ENCODE measurements around the gene POU6F1.

Gene POU6F1

DNA sequence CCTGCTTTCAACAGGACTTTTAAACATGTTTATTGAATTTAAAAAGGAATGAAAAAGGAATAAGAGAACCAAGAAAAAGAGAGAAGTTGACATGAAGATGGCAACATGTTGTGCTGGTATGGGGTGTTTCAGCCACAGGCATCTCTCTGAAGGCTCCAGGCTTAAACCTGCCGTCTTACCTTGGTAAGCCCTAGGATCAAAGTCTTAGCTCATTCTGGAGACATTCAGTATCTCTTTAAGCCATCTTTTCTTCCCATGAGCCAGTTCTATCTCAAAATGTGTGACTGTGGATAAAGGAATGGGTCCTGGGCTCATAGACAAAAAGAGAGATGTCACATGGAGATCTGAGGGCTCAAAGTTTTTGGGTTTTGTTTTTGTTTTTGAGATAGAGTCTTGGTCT is 43.4 kb downstream of the POU6F1 start:
- Histone ChIP-seq H3K9me3 (ENCODE audit: control insufficient read depth, insufficient read depth, low read length) (no peaks in the 10 kb centered on the region), H3K36me3 (ENCODE audit: control insufficient read depth, insufficient read depth, low read length) (no peaks in the 10 kb centered on the region), H3K4me3 (ENCODE audit: low read depth, low read length) (no peak overlapping the region), H3K9ac (ENCODE audit: low read depth, low read length) (no peak overlapping the region), H3K27me3 (ENCODE audit: control insufficient read depth, insufficient read depth, low read length) (no peaks in the 10 kb centered on the region), H3K4me1 (ENCODE audit: control insufficient read depth, insufficient read depth, low read length) (no peaks in the 10 kb centered on the region)

DNA sequence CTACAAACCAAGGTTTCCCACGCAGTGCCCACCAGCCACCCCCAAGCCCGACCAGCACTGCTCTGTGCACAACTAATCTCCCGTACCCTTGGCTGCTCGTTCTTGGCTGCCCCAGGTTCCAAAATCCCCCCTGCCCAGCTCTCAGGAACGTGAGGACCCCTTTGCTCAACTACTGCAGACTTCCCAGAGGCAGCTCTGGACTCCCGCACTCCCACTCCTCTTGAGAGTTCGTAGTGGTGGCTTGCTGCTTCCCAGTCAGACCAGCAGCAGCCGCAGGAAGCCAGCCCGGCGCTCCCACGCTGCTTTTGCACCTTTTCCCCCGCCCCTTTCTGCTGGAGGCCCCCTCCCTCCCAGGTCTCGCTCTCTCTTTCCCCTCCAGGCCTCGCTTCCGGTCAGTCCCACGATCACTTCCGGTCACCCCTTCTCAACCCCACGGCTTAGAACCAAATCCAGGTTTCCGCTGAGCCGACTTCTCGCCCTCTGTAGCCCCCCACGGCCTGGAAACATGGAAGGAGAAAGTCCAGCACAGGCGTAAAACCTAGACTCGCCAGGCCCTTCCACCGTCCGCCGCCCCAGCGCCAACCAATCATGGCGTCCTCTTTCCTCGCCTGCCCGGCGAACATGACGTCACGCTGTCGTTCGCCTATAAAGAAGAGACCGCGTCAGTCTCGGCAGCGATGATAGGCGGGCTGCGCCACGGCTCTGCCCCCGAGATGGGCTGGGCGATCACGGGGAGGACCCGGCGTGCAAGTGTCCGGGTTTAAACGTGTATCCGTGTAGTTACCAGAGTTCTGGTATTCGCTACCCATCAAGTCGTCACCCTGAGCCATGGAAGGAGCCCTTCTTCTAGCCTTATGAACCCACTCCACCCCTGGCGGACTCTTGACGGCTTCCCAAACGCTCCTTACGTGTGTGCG is 45.1 kb downstream of the POU6F1 start, which contains the start of gene TFCP2:
Gene TFCP2 (minus strand): TSS at position 621 of the 917 bp plus-strand sequence. CDS start 713 bp downstream, outside the sequence.
- no peaks in the 10 kb centered on the region for H3K36me3 ChIP-seq (ENCODE audit: control insufficient read depth, insufficient read depth, low read length)
- H3K4me1 ChIP-seq (ENCODE audit: control insufficient read depth, insufficient read depth, low read length) = no peaks in the 10 kb centered on the region
- peak within 1 kb of the TSS; percentile 97 for H3K4me3 ChIP-seq (ENCODE audit: low read depth, low read length)
- peak within 1 kb of the TSS; percentile 99 for H3K9ac ChIP-seq (ENCODE audit: low read depth, low read length)
- H3K9me3 ChIP-seq (ENCODE audit: control insufficient read depth, insufficient read depth, low read length) = no peaks in the 10 kb centered on the region
- no peaks in the 10 kb centered on the region for H3K27me3 ChIP-seq (ENCODE audit: control insufficient read depth, insufficient read depth, low read length)

DNA sequence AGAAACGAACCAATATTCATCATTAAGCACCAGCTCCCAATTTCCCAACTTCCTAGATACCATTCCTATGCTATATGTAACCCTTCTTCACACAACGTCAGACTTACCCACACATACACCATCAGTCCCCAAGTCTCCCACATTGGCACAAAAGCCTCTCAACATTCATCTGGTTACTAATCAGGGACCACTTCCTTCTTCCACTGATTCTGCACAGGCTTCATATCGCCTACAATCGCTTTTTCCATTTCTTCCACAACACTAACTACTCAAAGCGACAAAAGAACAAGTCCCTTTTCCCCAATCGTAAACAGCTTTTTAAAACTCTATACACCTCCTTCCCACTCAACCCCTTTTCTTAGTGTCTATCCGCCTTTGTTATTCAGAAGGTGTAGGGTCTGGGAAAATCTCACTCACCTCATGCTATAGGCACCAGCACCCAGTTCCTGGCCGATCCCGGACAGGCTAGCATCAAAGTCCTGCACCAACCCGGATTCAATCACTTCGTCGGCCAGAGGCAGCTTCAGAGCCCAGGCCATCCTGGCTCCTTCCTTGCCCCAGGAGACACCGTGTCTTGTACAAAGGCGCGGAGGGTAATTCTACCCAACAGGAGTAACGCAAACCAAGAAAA is 45.9 kb downstream of the POU6F1 start:
- Histone ChIP-seq H3K27me3 (ENCODE audit: control insufficient read depth, insufficient read depth, low read length) (no peaks in the 10 kb centered on the region), H3K9ac (ENCODE audit: low read depth, low read length) (peak overlapping the region; percentile 99), H3K4me1 (ENCODE audit: control insufficient read depth, insufficient read depth, low read length) (no peaks in the 10 kb centered on the region), H3K36me3 (ENCODE audit: control insufficient read depth, insufficient read depth, low read length) (no peaks in the 10 kb centered on the region), H3K4me3 (ENCODE audit: low read depth, low read length) (peak overlapping the region; percentile 97), H3K9me3 (ENCODE audit: control insufficient read depth, insufficient read depth, low read length) (no peaks in the 10 kb centered on the region)

DNA sequence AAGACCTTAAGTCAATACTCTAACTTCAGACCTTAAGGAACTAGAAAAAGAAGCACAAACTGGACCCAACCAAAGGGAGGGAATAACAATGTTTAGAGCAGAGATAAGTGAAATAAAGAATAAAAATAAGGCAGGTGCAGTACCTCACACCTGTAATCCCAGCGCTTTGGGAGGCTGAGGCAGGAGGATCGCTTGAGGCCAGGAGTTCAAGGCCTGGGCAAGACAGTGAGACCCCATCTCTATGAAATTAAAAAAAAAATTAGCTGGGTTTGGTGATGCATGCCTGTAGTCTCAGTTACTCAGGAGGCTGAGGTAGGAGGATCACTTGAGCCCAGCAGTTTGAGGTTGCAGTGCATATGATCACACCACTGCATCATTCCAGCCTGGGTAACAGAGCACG is 54.1 kb downstream of the POU6F1 start:
- H3K36me3 ChIP-seq (ENCODE audit: control insufficient read depth, insufficient read depth, low read length) = no peaks in the 10 kb centered on the region
- no peaks in the 10 kb centered on the region for H3K27me3 ChIP-seq (ENCODE audit: control insufficient read depth, insufficient read depth, low read length)
- H3K4me3 ChIP-seq (ENCODE audit: low read depth, low read length) = no peak overlapping the region
- H3K9ac ChIP-seq (ENCODE audit: low read depth, low read length) = no peak overlapping the region
- H3K9me3 ChIP-seq (ENCODE audit: control insufficient read depth, insufficient read depth, low read length) = no peaks in the 10 kb centered on the region
- H3K4me1 ChIP-seq (ENCODE audit: control insufficient read depth, insufficient read depth, low read length) = no peaks in the 10 kb centered on the region

DNA sequence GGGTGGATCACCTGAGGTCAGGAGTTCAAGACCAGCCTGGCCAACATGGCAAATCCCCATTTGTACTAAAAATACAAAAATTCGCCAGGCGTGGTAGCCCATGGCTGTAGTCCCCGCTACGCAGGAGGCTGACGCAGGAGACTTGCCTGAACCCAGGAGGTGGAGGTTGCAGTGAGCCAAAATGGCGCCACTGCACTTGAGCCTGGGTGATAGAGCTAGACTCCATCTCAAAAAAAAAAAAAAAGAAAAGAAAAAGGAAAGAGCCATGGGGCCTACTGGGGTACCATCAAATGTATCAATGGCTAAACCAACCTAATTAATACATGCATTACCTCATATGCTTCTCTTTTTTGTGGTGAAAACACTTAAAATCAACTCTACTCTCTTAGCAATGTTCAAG is 55.6 kb downstream of the POU6F1 start:
- Histone ChIP-seq H3K9ac (ENCODE audit: low read depth, low read length) (no peak overlapping the region), H3K4me1 (ENCODE audit: control insufficient read depth, insufficient read depth, low read length) (no peaks in the 10 kb centered on the region), H3K9me3 (ENCODE audit: control insufficient read depth, insufficient read depth, low read length) (no peaks in the 10 kb centered on the region), H3K27me3 (ENCODE audit: control insufficient read depth, insufficient read depth, low read length) (no peaks in the 10 kb centered on the region), H3K36me3 (ENCODE audit: control insufficient read depth, insufficient read depth, low read length) (no peaks in the 10 kb centered on the region), H3K4me3 (ENCODE audit: low read depth, low read length) (no peak overlapping the region)

DNA sequence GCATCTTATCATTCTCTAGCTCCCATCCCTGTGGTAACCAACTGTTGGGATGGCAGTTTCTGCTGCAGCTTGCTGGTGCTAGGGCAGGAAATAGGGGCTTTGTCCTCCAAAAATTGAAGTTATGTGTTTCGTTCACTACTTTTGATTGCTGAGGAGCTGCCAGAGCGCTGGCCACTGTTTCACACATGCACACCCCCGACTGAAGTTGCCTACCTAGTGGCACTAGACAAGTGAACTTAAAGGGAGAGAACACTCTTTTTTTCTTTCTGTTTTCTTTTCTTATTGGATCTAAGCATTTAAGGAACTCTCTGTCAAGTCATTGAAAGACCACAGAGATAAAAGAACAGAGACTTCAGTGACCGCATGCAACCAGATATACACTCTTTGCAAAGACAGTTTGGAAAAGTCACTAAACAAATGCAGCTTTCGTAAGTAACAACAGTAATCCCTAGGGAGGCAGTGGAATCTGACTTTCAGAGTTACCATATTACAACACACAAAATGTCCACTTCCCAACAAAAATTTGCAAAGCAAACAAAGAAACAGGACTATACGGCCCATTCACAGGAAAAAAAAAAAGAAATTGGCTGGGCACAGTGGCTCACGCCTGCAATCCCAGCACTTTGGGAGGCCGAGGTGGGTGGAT is 56.9 kb downstream of the POU6F1 start:
- no peaks in the 10 kb centered on the region for H3K36me3 ChIP-seq (ENCODE audit: control insufficient read depth, insufficient read depth, low read length)
- no peak overlapping the region for H3K4me3 ChIP-seq (ENCODE audit: low read depth, low read length)
- no peaks in the 10 kb centered on the region for H3K9me3 ChIP-seq (ENCODE audit: control insufficient read depth, insufficient read depth, low read length)
- no peaks in the 10 kb centered on the region for H3K4me1 ChIP-seq (ENCODE audit: control insufficient read depth, insufficient read depth, low read length)
- no peaks in the 10 kb centered on the region for H3K27me3 ChIP-seq (ENCODE audit: control insufficient read depth, insufficient read depth, low read length)
- H3K9ac ChIP-seq (ENCODE audit: low read depth, low read length) = no peak overlapping the region

DNA sequence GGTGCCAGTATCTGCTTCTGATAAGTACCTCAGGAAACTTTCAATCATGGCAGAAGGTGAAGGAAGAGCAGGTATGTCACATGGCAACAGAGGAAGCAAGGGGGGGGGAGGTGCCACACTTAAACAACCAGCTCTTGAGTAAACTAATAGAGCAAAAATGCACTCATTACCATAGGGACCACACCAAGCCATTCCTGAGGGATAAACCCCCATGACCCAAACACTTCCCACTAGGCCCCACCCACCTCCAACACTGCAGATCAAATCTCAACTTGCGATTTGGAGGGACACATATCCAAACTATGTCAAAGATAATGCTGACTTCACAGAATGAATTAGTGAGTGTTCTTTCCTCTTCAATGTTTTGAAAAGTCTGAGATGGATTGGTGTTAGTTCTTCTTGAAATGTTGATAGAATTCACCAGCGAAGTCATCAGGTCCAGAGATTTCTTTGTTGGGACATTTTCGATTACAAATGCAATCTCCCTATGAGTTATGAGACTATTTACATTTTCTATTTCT is 61.6 kb downstream of the POU6F1 start:
- H3K36me3 ChIP-seq (ENCODE audit: control insufficient read depth, insufficient read depth, low read length) = no peaks in the 10 kb centered on the region
- H3K4me1 ChIP-seq (ENCODE audit: control insufficient read depth, insufficient read depth, low read length) = no peaks in the 10 kb centered on the region
- no peaks in the 10 kb centered on the region for H3K27me3 ChIP-seq (ENCODE audit: control insufficient read depth, insufficient read depth, low read length)
- no peak overlapping the region for H3K4me3 ChIP-seq (ENCODE audit: low read depth, low read length)
- H3K9me3 ChIP-seq (ENCODE audit: control insufficient read depth, insufficient read depth, low read length) = no peaks in the 10 kb centered on the region
- H3K9ac ChIP-seq (ENCODE audit: low read depth, low read length) = no peak overlapping the region

DNA sequence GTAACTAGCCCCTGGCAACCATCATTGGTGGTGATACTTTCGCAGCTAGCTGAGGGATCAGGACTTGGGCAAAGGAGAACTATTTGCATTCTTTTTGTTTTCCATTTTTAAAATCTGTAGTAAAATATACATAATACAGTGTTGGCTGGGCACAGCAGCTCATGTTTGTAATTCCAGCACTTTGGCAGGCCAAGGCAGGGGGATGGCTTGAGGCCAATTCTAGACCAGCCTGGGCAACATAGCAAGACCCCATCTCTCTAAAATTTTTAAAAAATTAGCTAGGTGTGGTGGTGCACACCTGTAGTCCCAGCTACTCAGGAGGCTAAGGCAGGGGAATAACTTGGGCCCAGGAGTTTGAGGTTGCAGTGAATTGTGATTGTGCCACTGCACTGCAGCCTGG is 64.9 kb downstream of the POU6F1 start:
- Histone ChIP-seq H3K9ac (ENCODE audit: low read depth, low read length) (no peak overlapping the region), H3K4me1 (ENCODE audit: control insufficient read depth, insufficient read depth, low read length) (no peaks in the 10 kb centered on the region), H3K4me3 (ENCODE audit: low read depth, low read length) (no peak overlapping the region), H3K36me3 (ENCODE audit: control insufficient read depth, insufficient read depth, low read length) (no peaks in the 10 kb centered on the region), H3K27me3 (ENCODE audit: control insufficient read depth, insufficient read depth, low read length) (no peaks in the 10 kb centered on the region), H3K9me3 (ENCODE audit: control insufficient read depth, insufficient read depth, low read length) (no peaks in the 10 kb centered on the region)

DNA sequence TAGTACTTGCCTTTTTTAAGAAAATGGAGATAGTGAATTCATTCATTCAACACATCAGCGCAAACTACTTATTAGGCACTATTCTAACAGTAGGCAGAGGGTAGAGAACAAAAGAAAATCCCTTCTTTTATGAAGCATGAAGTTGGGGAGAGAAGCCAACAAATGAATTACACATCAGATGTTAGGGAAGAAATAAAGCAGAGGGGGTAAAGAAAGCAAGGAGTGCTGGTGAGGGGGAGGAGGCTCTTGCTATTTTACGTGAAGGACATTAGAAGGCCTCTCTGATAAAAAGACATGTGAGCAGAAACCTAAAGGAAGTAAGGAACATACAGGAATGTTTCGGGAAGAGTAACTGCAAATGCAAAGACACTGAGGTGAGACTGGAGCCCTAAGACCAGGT is 67.1 kb downstream of the POU6F1 start:
- Histone ChIP-seq H3K9ac (ENCODE audit: low read depth, low read length) (no peak overlapping the region), H3K36me3 (ENCODE audit: control insufficient read depth, insufficient read depth, low read length) (no peaks in the 10 kb centered on the region), H3K27me3 (ENCODE audit: control insufficient read depth, insufficient read depth, low read length) (no peaks in the 10 kb centered on the region), H3K4me3 (ENCODE audit: low read depth, low read length) (no peak overlapping the region), H3K9me3 (ENCODE audit: control insufficient read depth, insufficient read depth, low read length) (no peaks in the 10 kb centered on the region), H3K4me1 (ENCODE audit: control insufficient read depth, insufficient read depth, low read length) (no peaks in the 10 kb centered on the region)

DNA sequence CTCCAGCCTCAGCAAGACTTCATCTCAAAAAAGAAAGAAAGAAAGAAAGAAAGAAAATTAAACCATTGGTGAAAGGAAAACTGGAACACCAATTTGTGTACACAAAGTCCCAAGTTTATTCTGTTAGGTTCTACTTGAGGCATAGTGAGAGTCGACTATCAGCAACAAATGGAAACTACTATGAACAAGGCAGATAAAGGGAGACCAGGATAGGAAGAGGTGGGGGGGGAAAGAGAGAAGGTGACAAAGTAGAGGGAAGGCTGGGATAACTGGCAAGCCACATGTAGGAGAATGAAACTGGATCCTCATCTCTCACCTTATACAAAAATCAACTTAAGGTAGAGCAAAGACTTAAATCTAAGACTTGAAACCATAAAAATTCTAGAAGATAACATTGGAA is 70.6 kb downstream of the POU6F1 start:
- Histone ChIP-seq H3K9me3 (ENCODE audit: control insufficient read depth, insufficient read depth, low read length) (no peaks in the 10 kb centered on the region), H3K9ac (ENCODE audit: low read depth, low read length) (no peak overlapping the region), H3K36me3 (ENCODE audit: control insufficient read depth, insufficient read depth, low read length) (no peaks in the 10 kb centered on the region), H3K4me3 (ENCODE audit: low read depth, low read length) (no peak overlapping the region), H3K27me3 (ENCODE audit: control insufficient read depth, insufficient read depth, low read length) (no peaks in the 10 kb centered on the region), H3K4me1 (ENCODE audit: control insufficient read depth, insufficient read depth, low read length) (no peaks in the 10 kb centered on the region)

DNA sequence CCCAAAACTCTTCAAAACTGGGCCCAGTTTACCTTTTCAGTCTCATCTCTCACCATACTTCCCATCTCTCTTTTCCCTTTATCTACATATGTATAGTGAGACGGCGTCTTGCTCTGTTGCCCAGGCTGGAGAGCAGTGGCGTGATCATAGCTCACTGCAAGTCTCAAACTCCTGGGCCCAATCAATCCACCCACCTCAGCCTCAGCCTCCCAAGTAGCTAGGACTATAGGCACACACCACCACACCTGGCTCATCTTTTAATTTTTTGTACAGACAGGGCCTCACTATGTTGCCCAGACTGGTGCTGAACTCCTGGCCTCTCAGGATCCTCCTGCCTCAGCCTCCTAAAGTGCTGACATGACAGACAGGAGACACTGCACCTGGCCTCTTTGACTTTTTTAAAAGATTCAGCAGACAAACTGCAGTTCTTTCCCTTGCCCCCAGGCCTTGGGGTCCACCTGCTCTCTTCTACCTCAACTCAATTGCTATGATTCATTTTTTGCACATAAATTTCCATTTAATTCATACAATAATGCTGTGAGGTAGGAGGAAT is 78.5 kb downstream of the POU6F1 start:
- H3K4me1 ChIP-seq (ENCODE audit: control insufficient read depth, insufficient read depth, low read length) = no peaks in the 10 kb centered on the region
- no peak overlapping the region for H3K9ac ChIP-seq (ENCODE audit: low read depth, low read length)
- no peaks in the 10 kb centered on the region for H3K27me3 ChIP-seq (ENCODE audit: control insufficient read depth, insufficient read depth, low read length)
- no peak overlapping the region for H3K4me3 ChIP-seq (ENCODE audit: low read depth, low read length)
- no peaks in the 10 kb centered on the region for H3K36me3 ChIP-seq (ENCODE audit: control insufficient read depth, insufficient read depth, low read length)
- no peaks in the 10 kb centered on the region for H3K9me3 ChIP-seq (ENCODE audit: control insufficient read depth, insufficient read depth, low read length)

Measured in iPS-15b (cell line).